BE2C (cell line): ENCODE results near the gene LSAMP.
"Not testable (repeated sequence)": the region's sequence is repeated elsewhere in the genome, so short reads cannot be mapped to it uniquely, and the experiment has no call there.

Source experiments
- DNase-seq: peaks from one replicate; pipeline ENCODE4 v3.0.0-alpha.2; 2020
- H3K27me3 ChIP-seq: fragments of 250-450 bp; sonication (Bioruptor Pico); 2 replicates; pipeline ENCODE4 v1.5.1; 2020; ENCODE audit warnings: mild to moderate bottlenecking
- H3K36me3 ChIP-seq: fragments of 250-450 bp; sonication (Bioruptor Pico); 2 replicates; pipeline ENCODE4 v1.5.1; 2020; ENCODE audit warnings: mild to moderate bottlenecking
- H3K4me1 ChIP-seq: fragments of 250-450 bp; sonication (Bioruptor Pico); 2 replicates; pipeline ENCODE4 v1.5.1; 2020
- H3K4me3 ChIP-seq: 2 replicates; pipeline ENCODE4 v1.5.1; 2011; ENCODE audit warnings: low read depth, low read length
- H3K9me3 ChIP-seq: fragments of 250-450 bp; sonication (Bioruptor Pico); 2 replicates; pipeline ENCODE4 v1.5.1; 2020
- CTCF ChIP-seq: IDR thresholded peaks from 2 replicates; pipeline ENCODE4 v1.5.1; 2012; ENCODE audit warnings: mild to moderate bottlenecking, low read depth, low read length

LSAMP gene

GRCh38 chr3:116078561-116078960 is 366.7 kb downstream of the LSAMP start:
- Histone ChIP-seq H3K27me3 (no peaks in the 10 kb centered on the region), H3K36me3 (no peaks in the 10 kb centered on the region), H3K9me3 (no peaks in the 10 kb centered on the region), H3K4me3 (no peak overlapping the region), H3K4me1 (no peaks in the 10 kb centered on the region; the same call in 1 of the 2 replicates)
- no peak for DNase-seq
- TF ChIP-seq CTCF = no peak

- no peak overlapping the region for H3K4me3 ChIP-seq
- H3K4me1 ChIP-seq = no peaks in the 10 kb centered on the region
- no peak for DNase-seq
- TF ChIP-seq CTCF = no peak
- H3K9me3 ChIP-seq = no peaks in the 10 kb centered on the region
- H3K27me3 ChIP-seq = no peaks in the 10 kb centered on the region
- H3K36me3 ChIP-seq = no peaks in the 10 kb centered on the region
Measured at GRCh38 chr3:116077557-116077956, 367.7 kb downstream of the LSAMP start.

GRCh38 chr3:116077059-116077458 is 368.2 kb downstream of the LSAMP start:
- H3K36me3 ChIP-seq = no peaks in the 10 kb centered on the region

GRCh38 chr3:116070516-116071278 is 374.6 kb downstream of the LSAMP start:
- H3K27me3 ChIP-seq, H3K36me3 ChIP-seq, H3K4me3 ChIP-seq, H3K4me1 ChIP-seq, H3K9me3 ChIP-seq, DNase-seq: not testable (repeated sequence)

More at GRCh38 chr3:116077059-116077458, 368.2 kb downstream of the LSAMP start:
- no peaks in the 10 kb centered on the region for H3K4me1 ChIP-seq
- no peaks in the 10 kb centered on the region for H3K27me3 ChIP-seq
- no peaks in the 10 kb centered on the region for H3K9me3 ChIP-seq
- H3K4me3 ChIP-seq = no peak overlapping the region
- no peak for TF ChIP-seq CTCF
- no peak for DNase-seq

- Histone ChIP-seq H3K4me3 (no peak overlapping the region), H3K9me3 (no peaks in the 10 kb centered on the region), H3K4me1 (no peaks in the 10 kb centered on the region), H3K36me3 (no peaks in the 10 kb centered on the region), H3K27me3 (no peaks in the 10 kb centered on the region)
- TF ChIP-seq CTCF = no peak
- no peak for DNase-seq
Measured at GRCh38 chr3:116070061-116070460, 375.2 kb downstream of the LSAMP start.

GRCh38 chr3:116069024-116069423 is 376.3 kb downstream of the LSAMP start:
- Histone ChIP-seq H3K36me3 (no peaks in the 10 kb centered on the region), H3K4me3 (no peak overlapping the region), H3K27me3 (no peaks in the 10 kb centered on the region), H3K9me3 (no peaks in the 10 kb centered on the region), H3K4me1 (no peaks in the 10 kb centered on the region)
- DNase-seq = no peak
- no peak for TF ChIP-seq CTCF

GRCh38 chr3:116067326-116067725 is 378.0 kb downstream of the LSAMP start:
- DNase-seq = no peak
- no peak for TF ChIP-seq CTCF
- Histone ChIP-seq H3K4me1 (no peaks in the 10 kb centered on the region; the same call in 1 of the 2 replicates), H3K27me3 (no peaks in the 10 kb centered on the region), H3K9me3 (no peaks in the 10 kb centered on the region), H3K4me3 (no peak overlapping the region), H3K36me3 (no peaks in the 10 kb centered on the region)
